Body of pancreas (tissue), 4 donors: ENCODE results near the gene PCDH9. TPM values are rescaled to one million over a fixed set of nuclear protein-coding genes. Genes with fewer than 3 reads are reported as not detected.

ENCODE experiments used
- ATAC-seq: fragments of 150-250 bp; one replicate; pipeline ENCODE4 v1.9.1; 2016
- DNase-seq, 4 donors: peaks; one replicate each; pipeline ENCODE4 v3.0.0-alpha.2; 2019
- H3K27ac ChIP-seq, 4 donors: fragments of 200-600 bp; sonication (generic); 1 replicate in 3 of 4; 2 replicates in 1 of 4; pipeline versions ENCODE4 v1.5.1 to v1.6.1; 2016 to 2019; ENCODE audit warnings: mild to moderate bottlenecking in 1 of 4, mixed read lengths in 1 of 4, moderate library complexity in 1 of 4
- H3K27me3 ChIP-seq, 2 donors: fragments of 200-600 bp; sonication (generic); one replicate each; pipeline ENCODE4 v1.6.0; 2016; ENCODE audit warnings: mild to moderate bottlenecking in 1 of 2
- H3K36me3 ChIP-seq, 2 donors: fragments of 200-600 bp; sonication (generic); replicated peaks in 1 of 2; 2 replicates each; pipeline ENCODE4 v1.5.1; 2016; ENCODE audit warnings: low read depth in 2 of 2; ENCODE audit not compliant: insufficient read depth in 1 of 2
- H3K4me1 ChIP-seq: fragments of 200-600 bp; sonication (generic); one replicate; pipeline ENCODE4 v1.6.0; 2016
- H3K4me3 ChIP-seq, 2 donors: fragments of 200-600 bp; sonication (generic); 1 replicate in 1 of 2; 2 replicates in 1 of 2; pipeline ENCODE4 v1.5.1; 2016 to 2019
- H3K9me3 ChIP-seq, 3 donors: fragments of 200-600 bp; sonication (generic); 1 replicate in 2 of 3; 2 replicates in 1 of 3; pipeline ENCODE4 v1.5.1; 2016
- CTCF ChIP-seq, 7 experiments: fragments of 450-650 bp in 4 of 7; fragments of 200-600 bp in 3 of 7; sonication (generic) in 3 of 7; IDR thresholded peaks; one replicate each; pipeline ENCODE4 v1.5.1; 2016 to 2019; ENCODE audit warnings: antibody characterized with exemption in 7 of 7
- POLR2A ChIP-seq, 3 donors: fragments of 450-650 bp; IDR thresholded peaks; one replicate each; pipeline ENCODE4 v1.6.1; 2016; ENCODE audit warnings: antibody characterized with exemption in 3 of 3, mild to moderate bottlenecking in 2 of 3
- WGBS, 2 donors: methylation state at CpG; one replicate each; pipeline ENCODE4 v1.1.5; 2017; 5-methylcytosine and 5-hydroxymethylcytosine counted together
- intact Hi-C: fragments of 100-400 bp; cut with DNase I; formaldehyde crosslinking; loops from one replicate; pipeline ENCODE4 v1.15.1; 2023
- total RNA-seq, 2 donors: library from RNA; depleted of rRNA; stranded (reverse); fragments of >200 nt; gene quantifications; one replicate each; pipeline ENCODE4 v1.1.0, GENCODE V29; 2016

PCDH9 gene
- total RNA-seq, 2 donors from 2014 or later, result 3.6 to 3.9 TPM

- no peaks in the 10 kb centered on the region for H3K36me3 ChIP-seq
- H3K4me1 ChIP-seq, result no peaks in the 10 kb centered on the region
- no peaks in the 10 kb centered on the region for H3K9me3 ChIP-seq
- intact Hi-C loops, result no loop called here
- DNase-seq (no peak), ATAC-seq (no peak)
- WGBS, 2 donors, result 12 to 13% methylated on average over 1 of the region's 1 CpG
- H3K27me3 ChIP-seq, result no peaks in the 10 kb centered on the region
- no peak overlapping the region for H3K4me3 ChIP-seq
- no peak overlapping the region for H3K27ac ChIP-seq
- TF ChIP-seq POLR2A (IDR thresholded peaks at IDR 0.05) (no peak), CTCF (IDR thresholded peaks at IDR 0.05) (no peak)
These were observed 692.7 kb downstream of the PCDH9 start for GRCh38 chr13:66537417-66537816.

DNA sequence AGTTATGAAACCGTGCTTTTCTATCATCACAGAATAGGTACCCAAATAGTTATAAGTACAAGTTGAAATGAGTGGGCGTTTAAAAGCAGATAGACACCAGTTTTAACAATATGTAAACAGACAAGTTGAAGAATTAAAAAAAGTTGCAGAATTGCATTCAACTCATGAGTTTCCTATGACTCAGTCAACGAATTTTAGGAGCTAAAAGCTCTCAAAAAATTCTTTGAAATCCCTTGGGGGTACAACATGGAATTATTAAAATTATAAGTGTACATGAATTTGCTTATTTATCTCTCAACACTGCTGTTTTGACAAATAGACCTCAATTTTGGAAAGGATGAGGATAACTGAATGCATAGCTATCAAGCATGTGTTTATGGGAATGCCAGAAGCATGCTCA lies 693.4 kb downstream of the PCDH9 start:
- no peaks in the 10 kb centered on the region for H3K9me3 ChIP-seq
- H3K4me1 ChIP-seq, result no peaks in the 10 kb centered on the region
- ATAC-seq, result no peak
- intact Hi-C loops, result no loop called here
- TF ChIP-seq CTCF (IDR thresholded peaks at IDR 0.05), result no peak
- TF ChIP-seq POLR2A (IDR thresholded peaks at IDR 0.05), result no peak
- H3K4me3 ChIP-seq, result no peak overlapping the region
- 57 to 69% methylated on average over 3 of the region's 3 CpGs for WGBS, 2 donors
- DNase-seq, result no peak
- no peak overlapping the region for H3K27ac ChIP-seq
- no peaks in the 10 kb centered on the region for H3K36me3 ChIP-seq
- no peaks in the 10 kb centered on the region for H3K27me3 ChIP-seq

DNA sequence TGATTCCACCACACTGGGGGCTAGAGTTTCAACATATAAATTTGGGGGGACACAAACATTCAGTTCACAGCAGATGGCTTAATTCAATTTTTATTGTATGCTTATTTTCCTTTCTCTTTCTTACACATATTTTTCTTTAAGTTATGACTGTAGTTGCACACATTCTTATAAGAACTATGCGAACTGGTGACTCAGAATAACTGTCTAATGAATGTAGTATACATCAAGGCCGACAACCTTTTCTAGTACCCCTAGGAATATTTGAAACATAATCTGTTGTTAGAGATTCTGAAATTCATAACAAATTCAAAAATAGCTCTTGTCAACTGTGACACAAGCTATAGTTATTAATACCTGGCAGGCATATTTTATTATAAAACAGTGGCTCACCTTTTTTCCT lies 695.6 kb downstream of the PCDH9 start:
- H3K36me3 ChIP-seq, result no peaks in the 10 kb centered on the region
- intact Hi-C loops, result no loop called here

DNA sequence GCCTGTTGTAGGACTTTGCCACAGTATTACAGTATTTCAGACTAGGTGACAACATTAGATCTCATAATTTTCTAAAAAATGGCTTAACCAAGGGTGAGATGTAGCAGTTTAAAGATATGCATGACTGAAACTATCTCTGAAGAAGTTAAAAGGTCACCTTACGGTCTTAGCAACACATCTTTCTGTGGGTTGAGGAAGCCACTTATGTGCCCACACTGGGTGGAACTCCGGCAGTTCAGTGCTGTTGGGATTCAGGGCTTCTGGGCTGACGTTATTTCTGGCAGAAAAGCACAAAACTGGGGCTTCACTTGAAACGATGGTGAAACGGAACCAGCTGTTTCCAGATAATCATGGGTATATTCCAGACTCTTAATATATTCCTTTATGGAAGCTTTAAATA lies 697.3 kb downstream of the PCDH9 start:
- Histone ChIP-seq H3K4me3 (no peak overlapping the region), H3K27me3 (no peaks in the 10 kb centered on the region), H3K9me3 (no peaks in the 10 kb centered on the region), H3K36me3 (no peaks in the 10 kb centered on the region), H3K27ac (no peak overlapping the region), H3K4me1 (no peaks in the 10 kb centered on the region)
- intact Hi-C loops, result no loop called here
- no peak for ATAC-seq
- no peak for DNase-seq
- WGBS, 2 donors, result 72 to 81% methylated on average over 5 of the region's 5 CpGs
- TF ChIP-seq POLR2A (IDR thresholded peaks at IDR 0.05) (no peak), CTCF (IDR thresholded peaks at IDR 0.05) (no peak)

More for the DNA sequence above, 695.6 kb downstream of the PCDH9 start:
- Histone ChIP-seq H3K4me3 (no peak overlapping the region), H3K4me1 (no peaks in the 10 kb centered on the region), H3K9me3 (no peaks in the 10 kb centered on the region), H3K27me3 (no peaks in the 10 kb centered on the region), H3K27ac (no peak overlapping the region)
- DNase-seq, result no peak
- ATAC-seq, result no peak
- 84 to 86% methylated on average over 2 of the region's 2 CpGs for WGBS, 2 donors
- no peak for TF ChIP-seq CTCF (IDR thresholded peaks at IDR 0.05)
- TF ChIP-seq POLR2A (IDR thresholded peaks at IDR 0.05), result no peak

DNA sequence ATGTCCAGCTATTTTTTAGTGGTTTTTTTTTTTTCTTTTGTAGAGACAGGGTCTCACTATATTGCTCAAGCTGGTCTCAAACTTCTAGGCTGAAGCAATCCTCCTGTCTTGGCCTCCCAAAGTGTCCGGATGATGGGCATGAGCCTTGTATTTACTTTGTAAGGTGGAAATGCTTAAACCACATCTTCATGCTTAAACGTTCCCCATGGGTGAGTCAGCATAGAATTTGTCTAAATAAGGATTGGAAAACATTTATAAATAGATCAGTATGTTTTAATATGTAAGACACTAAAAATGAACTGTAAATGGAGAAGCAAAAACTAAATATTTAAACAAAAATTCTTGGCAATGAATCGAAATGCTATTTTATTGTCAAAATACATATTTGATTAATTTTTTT lies 698.0 kb downstream of the PCDH9 start:
- H3K27me3 ChIP-seq, result no peaks in the 10 kb centered on the region
- no peak overlapping the region for H3K27ac ChIP-seq
- no peak overlapping the region for H3K4me3 ChIP-seq
- TF ChIP-seq POLR2A (IDR thresholded peaks at IDR 0.05) (no peak), CTCF (IDR thresholded peaks at IDR 0.05) (no peak)
- intact Hi-C loops, result no loop called here
- H3K36me3 ChIP-seq, result no peaks in the 10 kb centered on the region
- no peak for DNase-seq
- 54 to 67% methylated on average over 3 of the region's 3 CpGs for WGBS, 2 donors
- H3K9me3 ChIP-seq, result no peaks in the 10 kb centered on the region
- H3K4me1 ChIP-seq, result no peaks in the 10 kb centered on the region
- ATAC-seq, result no peak
